H1 (cell line): ENCODE results near the gene FAAP100.

Experiments
- GTF2F1 ChIP-seq: IDR thresholded peaks from 2 replicates; pipeline ENCODE4 v1.6.1; 2012; ENCODE audit warnings: low read depth, low read length, improper control_type of control experiment, borderline replicate concordance
- POLR2A ChIP-seq, 2 experiments: IDR thresholded peaks; 1 replicate in 1 of 2; 2 replicates in 1 of 2; pipeline ENCODE4 v1.6.1; 2011; ENCODE audit warnings: low read depth in 2 of 2, low read length in 2 of 2, mild to moderate bottlenecking in 2 of 2; ENCODE audit errors: control extremely low read depth in 1 of 2
- POLR2AphosphoS5 ChIP-seq: IDR thresholded peaks from 2 replicates; pipeline ENCODE4 v1.6.1; 2011; ENCODE audit warnings: low read depth, low read length
- SIRT6 ChIP-seq: IDR thresholded peaks from one replicate; pipeline ENCODE4 v1.7.1; 2012; ENCODE audit warnings: low read length, inconsistent platforms
- YY1 ChIP-seq: IDR thresholded peaks from 2 replicates; pipeline ENCODE4 v1.6.1; 2011; ENCODE audit warnings: low read depth, mild to moderate bottlenecking, low read length
- TF ChIP-seq, protein P1 (sequence below): IDR thresholded peaks from 2 replicates; pipeline ENCODE4 v1.6.1; 2012; ENCODE audit warnings: inconsistent platforms

DNA sequence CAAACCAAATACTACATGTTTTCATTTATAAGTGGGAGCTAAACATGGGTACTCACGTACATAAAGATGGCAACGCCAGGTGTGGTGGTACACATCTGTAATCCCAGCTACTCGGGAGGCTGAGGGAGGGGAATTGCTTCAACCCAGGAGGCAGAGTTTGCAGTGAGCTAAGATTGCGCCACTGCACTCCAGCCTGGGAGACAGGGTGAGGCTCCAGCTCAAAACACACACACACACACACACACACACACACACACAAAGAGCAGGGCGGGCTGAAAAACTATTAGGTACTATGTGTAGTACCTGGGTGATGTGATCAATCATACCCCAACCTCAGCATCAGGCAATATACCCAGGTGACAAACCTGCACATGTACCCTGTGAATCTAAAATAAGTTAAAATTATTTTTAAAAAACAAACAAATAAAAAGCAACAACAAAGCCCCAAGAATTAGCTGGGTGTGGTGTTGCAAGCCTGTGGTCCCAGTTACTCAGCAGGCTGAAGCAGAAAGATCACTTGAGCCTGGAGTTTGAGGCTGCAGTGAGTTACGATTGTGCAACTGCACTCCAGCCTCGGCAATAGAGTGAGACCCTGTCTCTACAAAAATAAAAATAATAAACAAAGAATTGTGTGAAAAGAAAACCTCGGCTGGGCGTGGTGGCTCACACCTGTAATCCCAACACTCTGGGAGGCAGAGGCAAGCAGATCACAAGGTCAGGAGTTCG, 11.9 kb upstream of the FAAP100 start:
- TF ChIP-seq POLR2A (IDR thresholded peaks at IDR 0.05; ENCODE audit: control extremely low read depth in 1 of 2, low read depth in 2 of 2, low read length in 2 of 2) (no peak), POLR2AphosphoS5 (no peak), YY1 (no peak), GTF2F1 (no peak), SIRT6 (no peak)
- TF ChIP-seq, protein P1, sequence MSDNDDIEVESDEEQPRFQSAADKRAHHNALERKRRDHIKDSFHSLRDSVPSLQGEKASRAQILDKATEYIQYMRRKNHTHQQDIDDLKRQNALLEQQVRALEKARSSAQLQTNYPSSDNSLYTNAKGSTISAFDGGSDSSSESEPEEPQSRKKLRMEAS, result no peak
